NB4 (cell line): ENCODE results near the gene EPHB1.

ENCODE experiments used
- MYC ChIP-seq: IDR thresholded peaks from 2 replicates; pipeline ENCODE4 v1.6.1; 2011; ENCODE audit warnings: low read depth, low read length
- POLR2A ChIP-seq: IDR thresholded peaks from 2 replicates; pipeline ENCODE4 v1.6.1; 2011; ENCODE audit warnings: mild to moderate bottlenecking; ENCODE audit not compliant: insufficient read length; ENCODE audit errors: extremely low read depth
- TF ChIP-seq, protein P1 (sequence below): IDR thresholded peaks from one replicate; pipeline ENCODE4 v1.5.1; 2012; ENCODE audit warnings: low read depth, low read length

DNA sequence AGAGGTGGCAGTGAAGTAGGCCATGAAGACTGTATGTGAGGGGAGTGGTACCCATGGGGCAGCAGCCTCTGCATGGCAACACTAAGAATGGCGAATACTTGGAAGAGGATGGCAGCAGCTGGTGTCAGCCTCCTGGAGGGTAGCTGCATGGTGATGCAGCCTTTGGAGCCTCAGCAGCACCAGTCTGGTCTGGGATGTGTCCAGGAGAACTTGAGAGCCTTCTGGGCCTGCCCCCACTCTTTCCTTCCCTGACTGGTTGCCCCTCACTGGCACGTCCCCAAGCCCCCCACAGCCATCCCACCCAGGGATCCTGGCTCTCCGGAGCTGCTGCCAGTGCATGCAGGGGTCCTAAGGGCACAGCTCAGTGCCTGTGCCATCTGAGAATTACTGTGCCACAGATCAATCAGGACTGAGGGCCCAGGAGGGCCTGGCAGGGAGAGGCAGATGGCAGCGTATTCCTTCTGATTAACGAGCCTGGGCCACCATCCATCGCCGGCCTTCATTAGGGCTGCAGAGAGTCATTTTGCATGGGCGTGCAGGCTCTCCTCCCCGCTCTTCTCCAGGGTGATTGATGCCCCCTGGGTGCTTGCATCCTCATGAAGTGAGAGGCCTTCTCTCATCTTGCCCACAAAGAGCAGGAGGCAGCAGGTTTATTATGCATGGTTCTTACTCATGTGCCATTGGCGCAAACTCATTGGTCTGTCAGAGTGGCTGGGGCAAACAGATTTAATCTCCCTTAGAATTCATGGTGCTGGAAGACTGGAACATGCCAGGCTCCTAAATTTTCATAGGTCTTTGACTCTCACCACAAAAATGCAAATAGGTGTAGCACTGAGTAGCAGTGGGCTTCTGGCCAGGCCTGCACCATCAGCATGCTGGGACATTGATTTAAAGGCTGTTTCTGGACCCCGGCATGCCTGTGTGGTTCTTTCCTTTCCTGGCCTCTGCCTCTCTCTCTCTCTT is 116.8 kb downstream of the EPHB1 start:
- TF ChIP-seq POLR2A, result no peak
- TF ChIP-seq, protein P1, sequence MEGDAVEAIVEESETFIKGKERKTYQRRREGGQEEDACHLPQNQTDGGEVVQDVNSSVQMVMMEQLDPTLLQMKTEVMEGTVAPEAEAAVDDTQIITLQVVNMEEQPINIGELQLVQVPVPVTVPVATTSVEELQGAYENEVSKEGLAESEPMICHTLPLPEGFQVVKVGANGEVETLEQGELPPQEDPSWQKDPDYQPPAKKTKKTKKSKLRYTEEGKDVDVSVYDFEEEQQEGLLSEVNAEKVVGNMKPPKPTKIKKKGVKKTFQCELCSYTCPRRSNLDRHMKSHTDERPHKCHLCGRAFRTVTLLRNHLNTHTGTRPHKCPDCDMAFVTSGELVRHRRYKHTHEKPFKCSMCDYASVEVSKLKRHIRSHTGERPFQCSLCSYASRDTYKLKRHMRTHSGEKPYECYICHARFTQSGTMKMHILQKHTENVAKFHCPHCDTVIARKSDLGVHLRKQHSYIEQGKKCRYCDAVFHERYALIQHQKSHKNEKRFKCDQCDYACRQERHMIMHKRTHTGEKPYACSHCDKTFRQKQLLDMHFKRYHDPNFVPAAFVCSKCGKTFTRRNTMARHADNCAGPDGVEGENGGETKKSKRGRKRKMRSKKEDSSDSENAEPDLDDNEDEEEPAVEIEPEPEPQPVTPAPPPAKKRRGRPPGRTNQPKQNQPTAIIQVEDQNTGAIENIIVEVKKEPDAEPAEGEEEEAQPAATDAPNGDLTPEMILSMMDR, result no peak
- TF ChIP-seq MYC, result no peak
